ENCODE results near the gene KLHL12.

KLHL12 gene

GRCh38 chr1:202926581-202927491 lies at the start of gene KLHL12:
KLHL12 (minus strand) TSS chr1:202927234; CDS start chr1:202925162, 2,072 bp downstream.
- DNase-seq = peak; percentile 85

GRCh38 chr1:202976633-202977032 lies 49.6 kb upstream of the KLHL12 start:
- DNase-seq = no peak

GRCh38 chr1:202974856-202975255 lies 47.8 kb upstream of the KLHL12 start:
- no peak for DNase-seq

- DNase-seq = no peak
These were observed 45.0 kb upstream of the KLHL12 start for GRCh38 chr1:202972046-202972445.

GRCh38 chr1:202968895-202969295 lies 41.9 kb upstream of the KLHL12 start:
- DNase-seq = peak; percentile 60

GRCh38 chr1:202968351-202968750 lies 41.3 kb upstream of the KLHL12 start:
- no peak for DNase-seq

- DNase-seq = no peak
These were observed 40.7 kb upstream of the KLHL12 start for GRCh38 chr1:202967684-202968281.

- DNase-seq = no peak
These were observed 39.2 kb upstream of the KLHL12 start for GRCh38 chr1:202966006-202966898.

- DNase-seq = no peak
These were observed 38.4 kb upstream of the KLHL12 start for GRCh38 chr1:202965422-202965821.

- DNase-seq = peak; percentile 92
These were observed 37.9 kb upstream of the KLHL12 start for GRCh38 chr1:202964791-202965410.

GRCh38 chr1:202961220-202961880 lies 34.3 kb upstream of the KLHL12 start:
- no peak for DNase-seq

- peak; percentile 20 for DNase-seq
These were observed 32.2 kb upstream of the KLHL12 start for GRCh38 chr1:202959276-202959620.

- no peak for DNase-seq
These were observed 31.7 kb upstream of the KLHL12 start for GRCh38 chr1:202958544-202959275.

- DNase-seq = peak; percentile 65
These were observed 30.9 kb upstream of the KLHL12 start, which contains the start of gene ADIPOR1 for GRCh38 chr1:202957733-202958543. ADIPOR1 (minus strand) TSS chr1:202958312; CDS start chr1:202951070, 7,242 bp downstream.

GRCh38 chr1:202956969-202957368 lies 29.9 kb upstream of the KLHL12 start:
- DNase-seq = no peak

GRCh38 chr1:202954057-202954745 lies 27.2 kb upstream of the KLHL12 start:
- DNase-seq = no peak

GRCh38 chr1:202953392-202953791 lies 26.4 kb upstream of the KLHL12 start:
- DNase-seq = no peak

GRCh38 chr1:202952818-202953217 lies 25.8 kb upstream of the KLHL12 start:
- no peak for DNase-seq

- DNase-seq = no peak
These were observed 25.1 kb upstream of the KLHL12 start for GRCh38 chr1:202952099-202952498.

GRCh38 chr1:202951437-202951836 lies 24.4 kb upstream of the KLHL12 start:
- DNase-seq = no peak
